ENCODE results near the gene C2CD2. TPM values are rescaled to one million over a fixed set of nuclear protein-coding genes. Genes with fewer than 3 reads are reported as not detected.

Gene C2CD2
- total and polyA plus RNA-seq, 2 of the 4 experiments (the other 2 are of a cell fraction): 15.6 to 25.3 TPM

DNA sequence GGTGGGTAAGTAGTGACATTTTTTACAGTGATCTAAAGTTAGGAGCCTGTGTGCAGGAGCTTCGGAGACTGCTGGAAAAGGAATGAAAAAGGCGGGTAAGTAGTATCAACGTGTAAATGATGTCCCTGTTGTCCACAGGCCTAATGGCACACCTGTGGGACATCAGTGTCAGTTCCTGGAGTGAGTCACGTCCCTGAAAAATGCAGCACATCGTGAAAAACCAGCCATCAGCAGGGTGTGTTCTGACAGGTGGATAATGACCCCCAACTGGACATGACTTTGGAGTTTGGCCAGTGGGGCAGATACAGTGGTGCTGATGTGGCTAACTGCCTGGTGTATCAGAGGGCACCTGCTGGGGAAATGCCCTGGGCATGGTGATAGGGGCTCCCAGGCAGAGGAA, 62.7 kb downstream of the C2CD2 start:
- Histone ChIP-seq H4K8ac (ENCODE audit: low read depth in 2 of 2, low read length in 2 of 2) (no peak overlapping the region), H3K4me1 (ENCODE audit: control insufficient read depth, insufficient read depth, low read length) (peaks cover 10% of the 10 kb centered on the region), H3K9ac (ENCODE audit: low read depth, low read length) (no peak overlapping the region), H2AK5ac (ENCODE audit: low read depth, low read length) (no peak overlapping the region), H3K56ac (ENCODE audit: extremely low read depth, insufficient read depth, low read length) (no peak overlapping the region), H3K18ac (ENCODE audit: low read depth, low read length) (no peak overlapping the region), H3K4me3 (ENCODE audit: insufficient read depth, low read depth, low read length) (no peak overlapping the region), H4K5ac (ENCODE audit: low read depth, low read length) (no peak overlapping the region), H2AK9ac (replicated peaks; ENCODE audit: low read depth, low read length, poor library complexity) (peak overlapping the region; percentile 23), H3K27ac (ENCODE audit: insufficient read depth, low read length) (no peak overlapping the region), H3K36me3 (ENCODE audit: control insufficient read depth, insufficient read depth, low read length) (peaks cover 17% of the 10 kb centered on the region), H3K4ac (ENCODE audit: low read depth, low read length) (no peak overlapping the region), H3K79me1 (ENCODE audit: low read depth in 1 of 2, low read length in 2 of 2) (peaks cover 4 to 5% of the 10 kb centered on the region in 2 experiments; a peak in 2 of 4 replicates), H3K4me2 (ENCODE audit: low read depth, low read length) (no peak overlapping the region), H3K9me1 (ENCODE audit: insufficient read depth, low read length) (peaks cover 16% of the 10 kb centered on the region), H2BK5ac (ENCODE audit: low read depth, low read length, poor library complexity, severe bottlenecking) (no peak overlapping the region), H2BK120ac (ENCODE audit: low read depth, low read length) (no peak overlapping the region), H3K23ac (ENCODE audit: low read depth, low read length) (no peak overlapping the region), H2BK20ac (ENCODE audit: low read depth, low read length) (no peak overlapping the region), H3K14ac (replicated peaks; ENCODE audit: low read depth, low read length) (no peak overlapping the region), H2AFZ (replicated peaks; ENCODE audit: low read length, poor library complexity) (peak overlapping the region; percentile 11), H3K9me3 (ENCODE audit: control insufficient read depth, insufficient read depth, low read length) (no peaks in the 10 kb centered on the region), H2BK15ac (ENCODE audit: low read depth, low read length) (no peak overlapping the region), H3K27me3 (ENCODE audit: control insufficient read depth, insufficient read depth, low read length) (no peaks in the 10 kb centered on the region), H4K91ac (ENCODE audit: insufficient read depth, low read depth, low read length) (no peak overlapping the region), H4K20me1 (ENCODE audit: insufficient read depth, low read length) (peaks cover 11% of the 10 kb centered on the region)
- WGBS, 2 experiments (ENCODE audit: extremely low coverage in 2 of 2, insufficient read length in 1 of 2): 87% methylated on average over 5 of the region's 5 CpGs; no CpG with 5 or more reads in 1 of the 2 experiments
- in situ Hi-C loops (cut with MboI; ENCODE audit: low sequenced_read_pairs): no loop called here
- TF ChIP-seq BHLHE40 (IDR thresholded peaks at IDR 0.05; ENCODE audit: low read depth, low read length) (no peak), NFE2L2 (IDR thresholded peaks at IDR 0.05; ENCODE audit: low read depth, low read length) (no peak), MXI1 (IDR thresholded peaks at IDR 0.05; ENCODE audit: borderline replicate concordance, low read depth, low read length) (no peak), CEBPB (IDR thresholded peaks at IDR 0.05; ENCODE audit: low read depth, low read length) (no peak), SMC3 (IDR thresholded peaks at IDR 0.05; ENCODE audit: low read depth, low read length) (no peak), POLR2A (IDR thresholded peaks at IDR 0.05; ENCODE audit: low read depth, low read length) (no peak), FOS (IDR thresholded peaks at IDR 0.05; ENCODE audit: low read depth, low read length) (no peak), CHD1 (IDR thresholded peaks at IDR 0.05; ENCODE audit: low read depth, low read length) (no peak), RAD21 (IDR thresholded peaks at IDR 0.05; ENCODE audit: low read length) (no peak), RFX5 (IDR thresholded peaks at IDR 0.05; ENCODE audit: low read depth, low read length) (no peak), MAFK (IDR thresholded peaks at IDR 0.05; ENCODE audit: low read depth, low read length) (no peak), RCOR1 (IDR thresholded peaks at IDR 0.05; ENCODE audit: insufficient replicate concordance, low read length) (no peak), MAZ (IDR thresholded peaks at IDR 0.05; ENCODE audit: borderline replicate concordance, low read depth, low read length) (no peak)
- TF ChIP-seq, protein P1, sequence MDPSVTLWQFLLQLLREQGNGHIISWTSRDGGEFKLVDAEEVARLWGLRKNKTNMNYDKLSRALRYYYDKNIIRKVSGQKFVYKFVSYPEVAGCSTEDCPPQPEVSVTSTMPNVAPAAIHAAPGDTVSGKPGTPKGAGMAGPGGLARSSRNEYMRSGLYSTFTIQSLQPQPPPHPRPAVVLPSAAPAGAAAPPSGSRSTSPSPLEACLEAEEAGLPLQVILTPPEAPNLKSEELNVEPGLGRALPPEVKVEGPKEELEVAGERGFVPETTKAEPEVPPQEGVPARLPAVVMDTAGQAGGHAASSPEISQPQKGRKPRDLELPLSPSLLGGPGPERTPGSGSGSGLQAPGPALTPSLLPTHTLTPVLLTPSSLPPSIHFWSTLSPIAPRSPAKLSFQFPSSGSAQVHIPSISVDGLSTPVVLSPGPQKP (IDR thresholded peaks at IDR 0.05; ENCODE audit: borderline replicate concordance, low read depth, low read length): no peak
- TF ChIP-seq, protein P2, sequence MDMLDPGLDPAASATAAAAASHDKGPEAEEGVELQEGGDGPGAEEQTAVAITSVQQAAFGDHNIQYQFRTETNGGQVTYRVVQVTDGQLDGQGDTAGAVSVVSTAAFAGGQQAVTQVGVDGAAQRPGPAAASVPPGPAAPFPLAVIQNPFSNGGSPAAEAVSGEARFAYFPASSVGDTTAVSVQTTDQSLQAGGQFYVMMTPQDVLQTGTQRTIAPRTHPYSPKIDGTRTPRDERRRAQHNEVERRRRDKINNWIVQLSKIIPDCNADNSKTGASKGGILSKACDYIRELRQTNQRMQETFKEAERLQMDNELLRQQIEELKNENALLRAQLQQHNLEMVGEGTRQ (IDR thresholded peaks at IDR 0.05; ENCODE audit: low read depth, low read length): no peak
- TF ChIP-seq, protein P3, sequence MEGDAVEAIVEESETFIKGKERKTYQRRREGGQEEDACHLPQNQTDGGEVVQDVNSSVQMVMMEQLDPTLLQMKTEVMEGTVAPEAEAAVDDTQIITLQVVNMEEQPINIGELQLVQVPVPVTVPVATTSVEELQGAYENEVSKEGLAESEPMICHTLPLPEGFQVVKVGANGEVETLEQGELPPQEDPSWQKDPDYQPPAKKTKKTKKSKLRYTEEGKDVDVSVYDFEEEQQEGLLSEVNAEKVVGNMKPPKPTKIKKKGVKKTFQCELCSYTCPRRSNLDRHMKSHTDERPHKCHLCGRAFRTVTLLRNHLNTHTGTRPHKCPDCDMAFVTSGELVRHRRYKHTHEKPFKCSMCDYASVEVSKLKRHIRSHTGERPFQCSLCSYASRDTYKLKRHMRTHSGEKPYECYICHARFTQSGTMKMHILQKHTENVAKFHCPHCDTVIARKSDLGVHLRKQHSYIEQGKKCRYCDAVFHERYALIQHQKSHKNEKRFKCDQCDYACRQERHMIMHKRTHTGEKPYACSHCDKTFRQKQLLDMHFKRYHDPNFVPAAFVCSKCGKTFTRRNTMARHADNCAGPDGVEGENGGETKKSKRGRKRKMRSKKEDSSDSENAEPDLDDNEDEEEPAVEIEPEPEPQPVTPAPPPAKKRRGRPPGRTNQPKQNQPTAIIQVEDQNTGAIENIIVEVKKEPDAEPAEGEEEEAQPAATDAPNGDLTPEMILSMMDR (conservative IDR thresholded peaks at IDR 0.05; ENCODE audit: low read depth, low read length): no peak
- dilution Hi-C loops (cut with HindIII; ENCODE audit: low sequenced_read_pairs, unreplicated experiment): no loop called here
- ATAC-seq (ENCODE audit: low read depth) (no peak), DNase-seq (no peak)
- CTCF ChIA-PET: no interaction called here
- no TSS peak for BruUV-seq (replicated peaks)
- intact Hi-C loops (cut with micrococcal nuclease): no loop called here
- POLR2A ChIA-PET (ENCODE audit: unreplicated experiment): no interaction called here
